Measurements from ENCODE around the gene ACAP3.

Gene ACAP3

GRCh38 chr1:1329304-1330210 lies 21.8 kb upstream of the ACAP3 start:
- Histone ChIP-seq H3F3A (ENCODE audit: control insufficient read depth, insufficient read depth) (no peaks in the 10 kb centered on the region), H3K9me3 (ENCODE audit: control insufficient read depth, insufficient read depth, low read length) (peaks cover 13% of the 10 kb centered on the region), H3K27ac (ENCODE audit: low read depth, low read length) (no peak overlapping the region), H4K20me1 (ENCODE audit: control insufficient read depth, insufficient read depth, low read depth, low read length) (no peaks in the 10 kb centered on the region), H3K79me2 (ENCODE audit: control insufficient read depth, low read length) (peaks cover 19% of the 10 kb centered on the region), H3K36me3 (ENCODE audit: control insufficient read depth, low read length) (peaks cover 7% of the 10 kb centered on the region; the same call in 1 of the 2 replicates), H3K27me3 (ENCODE audit: control insufficient read depth, low read length) (no peaks in the 10 kb centered on the region), H3K4me1 (ENCODE audit: control insufficient read depth, low read length) (peaks cover 22% of the 10 kb centered on the region), H3K9me2 (replicated peaks; ENCODE audit: control insufficient read depth, low read length) (no peaks in the 10 kb centered on the region), H3K4me2 (ENCODE audit: low read length) (no peak overlapping the region), H3K4me3 (ENCODE audit: low read length) (no peak overlapping the region)
- TF ChIP-seq EZH2phosphoT487 (IDR thresholded peaks at IDR 0.05; ENCODE audit: borderline replicate concordance, low read length) = no peak
- TF ChIP-seq, protein P1, sequence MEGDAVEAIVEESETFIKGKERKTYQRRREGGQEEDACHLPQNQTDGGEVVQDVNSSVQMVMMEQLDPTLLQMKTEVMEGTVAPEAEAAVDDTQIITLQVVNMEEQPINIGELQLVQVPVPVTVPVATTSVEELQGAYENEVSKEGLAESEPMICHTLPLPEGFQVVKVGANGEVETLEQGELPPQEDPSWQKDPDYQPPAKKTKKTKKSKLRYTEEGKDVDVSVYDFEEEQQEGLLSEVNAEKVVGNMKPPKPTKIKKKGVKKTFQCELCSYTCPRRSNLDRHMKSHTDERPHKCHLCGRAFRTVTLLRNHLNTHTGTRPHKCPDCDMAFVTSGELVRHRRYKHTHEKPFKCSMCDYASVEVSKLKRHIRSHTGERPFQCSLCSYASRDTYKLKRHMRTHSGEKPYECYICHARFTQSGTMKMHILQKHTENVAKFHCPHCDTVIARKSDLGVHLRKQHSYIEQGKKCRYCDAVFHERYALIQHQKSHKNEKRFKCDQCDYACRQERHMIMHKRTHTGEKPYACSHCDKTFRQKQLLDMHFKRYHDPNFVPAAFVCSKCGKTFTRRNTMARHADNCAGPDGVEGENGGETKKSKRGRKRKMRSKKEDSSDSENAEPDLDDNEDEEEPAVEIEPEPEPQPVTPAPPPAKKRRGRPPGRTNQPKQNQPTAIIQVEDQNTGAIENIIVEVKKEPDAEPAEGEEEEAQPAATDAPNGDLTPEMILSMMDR (IDR thresholded peaks at IDR 0.05; ENCODE audit: low read depth, low read length, poor library complexity, severe bottlenecking) = no peak

- no peak for TF ChIP-seq EZH2phosphoT487 (IDR thresholded peaks at IDR 0.05; ENCODE audit: borderline replicate concordance, low read length)
- TF ChIP-seq, protein P1 (IDR thresholded peaks at IDR 0.05; ENCODE audit: low read depth, low read length, poor library complexity, severe bottlenecking) = no peak
- Histone ChIP-seq H3F3A (ENCODE audit: control insufficient read depth, insufficient read depth) (no peaks in the 10 kb centered on the region), H4K20me1 (ENCODE audit: control insufficient read depth, insufficient read depth, low read depth, low read length) (peaks cover 3% of the 10 kb centered on the region; the same call in 1 of the 2 replicates), H3K4me3 (ENCODE audit: low read length) (no peak overlapping the region), H3K9me2 (replicated peaks; ENCODE audit: control insufficient read depth, low read length) (no peaks in the 10 kb centered on the region), H3K27ac (ENCODE audit: low read depth, low read length) (no peak overlapping the region), H3K4me2 (ENCODE audit: low read length) (no peak overlapping the region), H3K36me3 (ENCODE audit: control insufficient read depth, low read length) (peaks cover 10% of the 10 kb centered on the region; the same call in 1 of the 2 replicates), H3K79me2 (ENCODE audit: control insufficient read depth, low read length) (peaks cover 28% of the 10 kb centered on the region), H3K9me3 (ENCODE audit: control insufficient read depth, insufficient read depth, low read length) (peaks cover 13% of the 10 kb centered on the region), H3K4me1 (ENCODE audit: control insufficient read depth, low read length) (peaks cover 26% of the 10 kb centered on the region), H3K27me3 (ENCODE audit: control insufficient read depth, low read length) (no peaks in the 10 kb centered on the region)
These were observed 20.5 kb upstream of the ACAP3 start for GRCh38 chr1:1328254-1328653.

- Histone ChIP-seq H3K27me3 (ENCODE audit: control insufficient read depth, low read length) (no peaks in the 10 kb centered on the region), H3K9me2 (replicated peaks; ENCODE audit: control insufficient read depth, low read length) (no peaks in the 10 kb centered on the region), H3K27ac (ENCODE audit: low read depth, low read length) (no peak overlapping the region), H3K4me1 (ENCODE audit: control insufficient read depth, low read length) (peaks cover 31% of the 10 kb centered on the region), H3F3A (ENCODE audit: control insufficient read depth, insufficient read depth) (no peaks in the 10 kb centered on the region), H3K36me3 (ENCODE audit: control insufficient read depth, low read length) (peaks cover 15% of the 10 kb centered on the region; the same call in 1 of the 2 replicates), H3K4me2 (ENCODE audit: low read length) (no peak overlapping the region), H3K79me2 (ENCODE audit: control insufficient read depth, low read length) (peaks cover 35% of the 10 kb centered on the region), H3K4me3 (ENCODE audit: low read length) (no peak overlapping the region), H4K20me1 (ENCODE audit: control insufficient read depth, insufficient read depth, low read depth, low read length) (peaks cover 7% of the 10 kb centered on the region; the same call in 1 of the 2 replicates), H3K9me3 (ENCODE audit: control insufficient read depth, insufficient read depth, low read length) (peaks cover 13% of the 10 kb centered on the region)
- TF ChIP-seq, protein P1 (IDR thresholded peaks at IDR 0.05; ENCODE audit: low read depth, low read length, poor library complexity, severe bottlenecking) = no peak
- no peak for TF ChIP-seq EZH2phosphoT487 (IDR thresholded peaks at IDR 0.05; ENCODE audit: borderline replicate concordance, low read length)
These were observed 19.6 kb upstream of the ACAP3 start for GRCh38 chr1:1327291-1327690.

Data from DOHH2 (cell line).